Panc1 (cell line): ENCODE results near the gene RAD50. TPM values are rescaled to one million over a fixed set of nuclear protein-coding genes. Genes with fewer than 3 reads are reported as not detected.

ENCODE experiments used
- ATAC-seq: fragments of 200-7000 bp; cut with Tn5 transposase; 2 replicates; pipeline ENCODE4 v1.9.1; 2020; ENCODE audit warnings: mild to moderate bottlenecking, moderate library complexity
- BruUV-seq: library from RNA; stranded (reverse); fragments of 400-500 nt; replicated peaks from 2 replicates; lab custom pipeline; 2021; lab: Mats Ljungman, UMichigan
- CTCF ChIA-PET: fragments of 300-600 bp; sonication (Branson Sonifier 250); formaldehyde crosslinking; loops from one replicate; lab custom pipeline; 2022; ENCODE audit warnings: antibody characterized with exemption; lab: Charles Lee
- POLR2A ChIA-PET: fragments of 300-600 bp; sonication (Branson Sonifier 250); formaldehyde crosslinking; loops from one replicate; lab custom pipeline; 2022; ENCODE audit warnings: antibody characterized with exemption; lab: Charles Lee
- DNase-seq: peaks from one replicate; pipeline ENCODE4 v3.0.0-alpha.2; 2010; ENCODE audit warnings: low read depth, low spot score
- H3K27ac ChIP-seq: 2 replicates; pipeline ENCODE4 v1.5.1; 2011; ENCODE audit warnings: mild to moderate bottlenecking, low read length, inconsistent platforms
- H3K27me3 ChIP-seq: fragments of 200-500 bp; sonication (Bioruptor generic); 2 replicates; pipeline ENCODE4 v1.6.0; 2014; ENCODE audit warnings: low read length, inconsistent platforms; ENCODE audit not compliant: control insufficient read depth, insufficient read depth
- H3K36me3 ChIP-seq: fragments of 200-500 bp; sonication (Bioruptor generic); 2 replicates; pipeline ENCODE4 v1.5.1; 2014; ENCODE audit warnings: inconsistent platforms, mild to moderate bottlenecking, low read length, moderate library complexity; ENCODE audit not compliant: control insufficient read depth, insufficient read depth
- H3K4me1 ChIP-seq: 2 replicates; pipeline ENCODE4 v1.5.1; 2011; ENCODE audit warnings: inconsistent platforms, mild to moderate bottlenecking, low read length, moderate library complexity; ENCODE audit not compliant: control insufficient read depth, insufficient read depth
- H3K4me3 ChIP-seq, 2 experiments: 2 replicates each; pipeline ENCODE4 v1.5.1; 2011 to 2012; ENCODE audit warnings: low read depth in 2 of 2, low read length in 2 of 2, mild to moderate bottlenecking in 2 of 2, inconsistent platforms in 1 of 2, moderate library complexity in 1 of 2
- H3K9me3 ChIP-seq: fragments of 200-500 bp; sonication (Bioruptor generic); 2 replicates; pipeline ENCODE4 v1.5.1; 2014; ENCODE audit warnings: low read depth, mild to moderate bottlenecking, inconsistent platforms, low read length, moderate library complexity; ENCODE audit not compliant: control insufficient read depth, insufficient read depth
- SIN3A ChIP-seq: IDR thresholded peaks from 2 replicates; pipeline ENCODE4 v1.6.1; 2012; ENCODE audit warnings: low read depth, mild to moderate bottlenecking, low read length, moderate library complexity, borderline replicate concordance; ENCODE audit not compliant: insufficient read depth
- in situ Hi-C: cut with HindIII; loops from 2 replicates; pipeline ENCODE4 v1.10.0; 2016; ENCODE audit warnings: low sequenced_read_pairs, low pct_unique_long_range_greater_than_20kb
- intact Hi-C: fragments of 100-400 bp; cut with micrococcal nuclease; formaldehyde crosslinking; loops from one replicate; pipeline ENCODE4 v1.10.0; 2022; ENCODE audit not compliant: unreplicated experiment
- total RNA-seq: library from RNA; stranded (reverse); gene quantifications from one replicate; pipeline ENCODE4 v1.2.1, GENCODE V29; 2021; ENCODE audit not compliant: unreplicated experiment
- TF ChIP-seq, protein P1 (sequence below): fragments of 450-650 bp; IDR thresholded peaks from 2 replicates; pipeline ENCODE4 v1.5.1; 2017; ENCODE audit warnings: mild to moderate bottlenecking
- TF ChIP-seq, protein P2 (sequence below), 2 experiments: IDR thresholded peaks; 2 replicates each; pipeline ENCODE4 v1.6.1; 2011 to 2012; ENCODE audit warnings: low read depth in 2 of 2, control low read depth in 1 of 2, low read length in 1 of 2, mild to moderate bottlenecking in 1 of 2, moderate library complexity in 1 of 2; ENCODE audit not compliant: insufficient read depth in 1 of 2

The RAD50 gene
- total RNA-seq, 1 experiment from 2014 or later = 77.6 TPM

DNA sequence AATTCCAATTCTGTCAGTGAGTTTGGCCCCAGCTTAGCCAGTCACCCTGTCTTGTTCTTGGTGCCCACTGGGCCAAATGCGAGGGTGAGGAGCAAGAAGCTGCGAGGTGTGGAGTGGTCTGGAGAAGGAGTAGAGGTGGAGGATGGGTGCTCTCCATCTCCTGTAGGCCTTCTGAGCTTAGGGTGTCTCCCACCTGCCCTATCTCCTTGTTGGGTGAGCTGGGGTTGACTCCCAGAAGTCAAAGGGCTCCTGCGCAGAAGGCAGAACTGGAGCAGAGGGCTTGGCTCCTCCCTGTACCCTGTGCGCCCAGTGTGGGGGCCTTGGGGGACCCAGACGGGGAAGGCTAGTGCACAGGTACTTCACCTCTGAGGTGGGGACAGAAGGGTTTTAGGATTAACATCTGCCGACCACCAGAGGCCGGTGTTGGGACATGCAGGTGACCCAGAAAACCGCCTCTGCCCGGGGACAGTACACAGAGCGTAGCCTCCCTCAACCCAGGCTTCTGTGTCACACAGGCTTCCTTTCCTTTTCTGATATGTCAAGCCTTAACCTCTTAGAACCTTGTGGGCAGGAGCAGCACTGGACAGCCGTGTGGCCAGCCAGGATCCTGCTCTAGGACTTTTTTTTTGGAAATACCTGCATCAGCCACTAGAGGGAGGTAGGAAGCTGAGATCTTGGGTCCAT is 30.3 kb upstream of the RAD50 start:
- intact Hi-C loops (loop anchor here (10.0 kb wide), 1 partner anchor 288 kb away; the partner anchor contains the start of gene SOWAHA), in situ Hi-C loops (no loop called here)
- Histone ChIP-seq H3K27ac (no peak overlapping the region), H3K36me3 (no peaks in the 10 kb centered on the region), H3K9me3 (no peaks in the 10 kb centered on the region), H3K27me3 (peaks cover 2% of the 10 kb centered on the region; the same call in 1 of the 2 replicates), H3K4me3 (peak overlapping the region in 1 of 2 experiments; percentile 33; a peak in 2 of 4 replicates), H3K4me1 (no peaks in the 10 kb centered on the region)
- ATAC-seq = peak; percentile 95
- ChIA-PET POLR2A (interaction anchor here (0.6 to 0.7 kb wide), 2 partner anchors 228 to 315 kb away, joined by 3 to 5 read pairs; no protein-coding TSS in a partner anchor), CTCF (interaction anchor here (0.6 to 1.4 kb wide), 6 partner anchors 9 to 294 kb away, joined by 3 to 4 read pairs (median 3); partner anchors contain the start of gene RAD50)
- peak; percentile 63 for DNase-seq
- BruUV-seq = no TSS peak
- TF ChIP-seq, protein P1, sequence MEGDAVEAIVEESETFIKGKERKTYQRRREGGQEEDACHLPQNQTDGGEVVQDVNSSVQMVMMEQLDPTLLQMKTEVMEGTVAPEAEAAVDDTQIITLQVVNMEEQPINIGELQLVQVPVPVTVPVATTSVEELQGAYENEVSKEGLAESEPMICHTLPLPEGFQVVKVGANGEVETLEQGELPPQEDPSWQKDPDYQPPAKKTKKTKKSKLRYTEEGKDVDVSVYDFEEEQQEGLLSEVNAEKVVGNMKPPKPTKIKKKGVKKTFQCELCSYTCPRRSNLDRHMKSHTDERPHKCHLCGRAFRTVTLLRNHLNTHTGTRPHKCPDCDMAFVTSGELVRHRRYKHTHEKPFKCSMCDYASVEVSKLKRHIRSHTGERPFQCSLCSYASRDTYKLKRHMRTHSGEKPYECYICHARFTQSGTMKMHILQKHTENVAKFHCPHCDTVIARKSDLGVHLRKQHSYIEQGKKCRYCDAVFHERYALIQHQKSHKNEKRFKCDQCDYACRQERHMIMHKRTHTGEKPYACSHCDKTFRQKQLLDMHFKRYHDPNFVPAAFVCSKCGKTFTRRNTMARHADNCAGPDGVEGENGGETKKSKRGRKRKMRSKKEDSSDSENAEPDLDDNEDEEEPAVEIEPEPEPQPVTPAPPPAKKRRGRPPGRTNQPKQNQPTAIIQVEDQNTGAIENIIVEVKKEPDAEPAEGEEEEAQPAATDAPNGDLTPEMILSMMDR = peak; percentile 98
- TF ChIP-seq, protein P2, sequence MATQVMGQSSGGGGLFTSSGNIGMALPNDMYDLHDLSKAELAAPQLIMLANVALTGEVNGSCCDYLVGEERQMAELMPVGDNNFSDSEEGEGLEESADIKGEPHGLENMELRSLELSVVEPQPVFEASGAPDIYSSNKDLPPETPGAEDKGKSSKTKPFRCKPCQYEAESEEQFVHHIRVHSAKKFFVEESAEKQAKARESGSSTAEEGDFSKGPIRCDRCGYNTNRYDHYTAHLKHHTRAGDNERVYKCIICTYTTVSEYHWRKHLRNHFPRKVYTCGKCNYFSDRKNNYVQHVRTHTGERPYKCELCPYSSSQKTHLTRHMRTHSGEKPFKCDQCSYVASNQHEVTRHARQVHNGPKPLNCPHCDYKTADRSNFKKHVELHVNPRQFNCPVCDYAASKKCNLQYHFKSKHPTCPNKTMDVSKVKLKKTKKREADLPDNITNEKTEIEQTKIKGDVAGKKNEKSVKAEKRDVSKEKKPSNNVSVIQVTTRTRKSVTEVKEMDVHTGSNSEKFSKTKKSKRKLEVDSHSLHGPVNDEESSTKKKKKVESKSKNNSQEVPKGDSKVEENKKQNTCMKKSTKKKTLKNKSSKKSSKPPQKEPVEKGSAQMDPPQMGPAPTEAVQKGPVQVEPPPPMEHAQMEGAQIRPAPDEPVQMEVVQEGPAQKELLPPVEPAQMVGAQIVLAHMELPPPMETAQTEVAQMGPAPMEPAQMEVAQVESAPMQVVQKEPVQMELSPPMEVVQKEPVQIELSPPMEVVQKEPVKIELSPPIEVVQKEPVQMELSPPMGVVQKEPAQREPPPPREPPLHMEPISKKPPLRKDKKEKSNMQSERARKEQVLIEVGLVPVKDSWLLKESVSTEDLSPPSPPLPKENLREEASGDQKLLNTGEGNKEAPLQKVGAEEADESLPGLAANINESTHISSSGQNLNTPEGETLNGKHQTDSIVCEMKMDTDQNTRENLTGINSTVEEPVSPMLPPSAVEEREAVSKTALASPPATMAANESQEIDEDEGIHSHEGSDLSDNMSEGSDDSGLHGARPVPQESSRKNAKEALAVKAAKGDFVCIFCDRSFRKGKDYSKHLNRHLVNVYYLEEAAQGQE (IDR thresholded peaks at IDR 0.05; ENCODE audit: insufficient read depth in 1 of 2, low read depth in 2 of 2, low read length in 1 of 2) = no peak

DNA sequence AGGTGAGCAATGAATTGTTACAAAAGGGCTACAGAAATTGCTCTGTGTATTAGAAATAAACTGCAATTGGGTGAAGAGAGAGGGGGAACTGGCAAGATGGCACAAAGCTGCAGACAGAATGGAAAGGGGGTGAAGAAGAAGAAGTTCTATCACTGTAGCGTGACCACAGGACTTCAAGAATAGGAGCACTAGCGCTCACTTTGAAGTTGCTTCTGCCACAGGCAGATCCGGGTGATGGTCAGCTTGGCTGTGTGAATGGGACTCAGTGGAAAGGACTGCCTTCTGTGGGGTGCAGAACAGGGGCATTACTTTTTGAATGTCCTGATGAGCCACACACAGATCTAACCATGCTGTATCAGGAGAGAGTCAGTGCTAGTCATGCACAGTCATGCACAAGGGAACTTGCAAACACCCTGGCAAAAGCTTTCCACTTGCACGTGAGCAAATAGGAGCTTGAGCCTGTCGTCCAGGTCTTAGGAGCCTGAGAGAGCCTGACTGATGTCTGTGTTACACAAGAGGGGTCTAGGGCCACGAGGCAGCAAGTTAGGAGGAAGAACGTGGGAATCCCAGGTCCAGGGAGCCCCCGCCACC is 29.7 kb upstream of the RAD50 start:
- ChIA-PET CTCF (interaction anchor here (0.6 to 1.4 kb wide), 6 partner anchors 8 to 293 kb away, joined by 3 to 4 read pairs (median 3); partner anchors contain the start of gene RAD50), POLR2A (interaction anchor here (0.6 kb wide), 1 partner anchor 314 kb away, joined by 5 read pairs; no protein-coding TSS in a partner anchor)
- H3K27me3 ChIP-seq = peaks cover 5% of the 10 kb centered on the region; the same call in 1 of the 2 replicates
- DNase-seq (no peak), ATAC-seq (peak; percentile 49)
- no peaks in the 10 kb centered on the region for H3K4me1 ChIP-seq
- in situ Hi-C loops = no loop called here
- BruUV-seq = no TSS peak
- H3K27ac ChIP-seq = no peak overlapping the region
- intact Hi-C loops = loop anchor here (10.0 kb wide), 1 partner anchor 288 kb away; the partner anchor contains the start of gene SOWAHA
- no peaks in the 10 kb centered on the region for H3K36me3 ChIP-seq
- H3K9me3 ChIP-seq = no peaks in the 10 kb centered on the region
- H3K4me3 ChIP-seq = peak overlapping the region in 1 of 2 experiments; percentile 33; a peak in 1 of 4 replicates
- TF ChIP-seq SIN3A = no peak
- TF ChIP-seq, protein P1 = peak; percentile 82
